Progenitor cell of endocrine pancreas (in vitro differentiated cells): ENCODE results near the gene VPS33A. TPM values are rescaled to one million over a fixed set of nuclear protein-coding genes. Genes with fewer than 3 reads are reported as not detected.
"Not testable (repeated sequence)": the region's sequence is repeated elsewhere in the genome, so short reads cannot be mapped to it uniquely, and the experiment has no call there.

Source experiments
- DNase-seq: peaks from one replicate; pipeline ENCODE4 v3.0.0; 2021; ENCODE audit warnings: low spot score; ENCODE audit not compliant: unreplicated experiment
- H3K27ac Mint-ChIP-seq: 2 replicates; pipeline ENCODE4 v1.8.0; 2021; ENCODE audit warnings: mild to moderate bottlenecking, moderate library complexity, mixed read lengths
- H3K27me3 Mint-ChIP-seq: 2 replicates; pipeline ENCODE4 v1.8.0; 2021; ENCODE audit warnings: mixed read lengths
- H3K36me3 Mint-ChIP-seq: 2 replicates; pipeline ENCODE4 v1.8.0; 2022; ENCODE audit warnings: mixed read lengths; ENCODE audit not compliant: insufficient read depth
- H3K4me1 Mint-ChIP-seq: 2 replicates; pipeline ENCODE4 v1.8.0; 2021; ENCODE audit warnings: low read depth, mixed read lengths
- H3K4me3 Mint-ChIP-seq: 2 replicates; pipeline ENCODE4 v1.8.0; 2021; ENCODE audit warnings: low read depth, mild to moderate bottlenecking, moderate library complexity, mixed read lengths
- H3K9me3 Mint-ChIP-seq: 2 replicates; pipeline ENCODE4 v1.8.0; 2021; ENCODE audit warnings: low read depth, mixed read lengths
- total RNA-seq: library from RNA; stranded (reverse); gene quantifications from 2 replicates; pipeline ENCODE4 v1.2.1, GENCODE V29; 2021
- TF ChIP-seq, protein P1 (sequence below): fragments of 200-600 bp; sonication (generic); IDR thresholded peaks from one replicate; pipeline ENCODE4 v1.5.0; 2021; ENCODE audit warnings: antibody characterized with exemption, mild to moderate bottlenecking; ENCODE audit not compliant: unreplicated experiment

The VPS33A gene
- total RNA-seq, 1 donor from 2014 or later, result 33.2 TPM

DNA sequence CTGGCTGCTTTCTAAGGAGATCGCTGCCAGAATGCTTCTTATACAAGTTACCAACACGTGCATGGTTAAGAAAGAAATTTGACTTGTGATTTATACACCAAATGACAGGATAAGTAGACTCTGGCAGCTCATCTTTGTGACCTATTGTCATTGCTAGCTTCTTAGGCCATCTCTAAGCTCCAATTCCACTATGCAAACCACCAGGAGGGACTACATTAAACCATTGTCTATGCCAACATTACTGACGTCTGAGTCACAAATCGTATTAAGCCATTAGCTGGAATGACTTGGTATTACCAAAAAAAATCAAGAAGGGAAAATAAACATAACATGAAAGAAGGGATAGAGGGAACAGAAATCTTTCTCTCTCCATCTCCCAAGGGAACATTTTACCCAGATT, 15.8 kb upstream of the VPS33A start:
- H3K4me1 Mint-ChIP-seq, result peaks cover 3% of the 10 kb centered on the region
- H3K27ac Mint-ChIP-seq, result peak overlapping the region; percentile 22
- no peak for DNase-seq
- TF ChIP-seq, protein P1, sequence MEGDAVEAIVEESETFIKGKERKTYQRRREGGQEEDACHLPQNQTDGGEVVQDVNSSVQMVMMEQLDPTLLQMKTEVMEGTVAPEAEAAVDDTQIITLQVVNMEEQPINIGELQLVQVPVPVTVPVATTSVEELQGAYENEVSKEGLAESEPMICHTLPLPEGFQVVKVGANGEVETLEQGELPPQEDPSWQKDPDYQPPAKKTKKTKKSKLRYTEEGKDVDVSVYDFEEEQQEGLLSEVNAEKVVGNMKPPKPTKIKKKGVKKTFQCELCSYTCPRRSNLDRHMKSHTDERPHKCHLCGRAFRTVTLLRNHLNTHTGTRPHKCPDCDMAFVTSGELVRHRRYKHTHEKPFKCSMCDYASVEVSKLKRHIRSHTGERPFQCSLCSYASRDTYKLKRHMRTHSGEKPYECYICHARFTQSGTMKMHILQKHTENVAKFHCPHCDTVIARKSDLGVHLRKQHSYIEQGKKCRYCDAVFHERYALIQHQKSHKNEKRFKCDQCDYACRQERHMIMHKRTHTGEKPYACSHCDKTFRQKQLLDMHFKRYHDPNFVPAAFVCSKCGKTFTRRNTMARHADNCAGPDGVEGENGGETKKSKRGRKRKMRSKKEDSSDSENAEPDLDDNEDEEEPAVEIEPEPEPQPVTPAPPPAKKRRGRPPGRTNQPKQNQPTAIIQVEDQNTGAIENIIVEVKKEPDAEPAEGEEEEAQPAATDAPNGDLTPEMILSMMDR, result no peak
- H3K9me3 Mint-ChIP-seq, result no peaks in the 10 kb centered on the region
- H3K36me3 Mint-ChIP-seq, result peaks cover 8% of the 10 kb centered on the region
- no peak overlapping the region for H3K4me3 Mint-ChIP-seq
- no peaks in the 10 kb centered on the region for H3K27me3 Mint-ChIP-seq

DNA sequence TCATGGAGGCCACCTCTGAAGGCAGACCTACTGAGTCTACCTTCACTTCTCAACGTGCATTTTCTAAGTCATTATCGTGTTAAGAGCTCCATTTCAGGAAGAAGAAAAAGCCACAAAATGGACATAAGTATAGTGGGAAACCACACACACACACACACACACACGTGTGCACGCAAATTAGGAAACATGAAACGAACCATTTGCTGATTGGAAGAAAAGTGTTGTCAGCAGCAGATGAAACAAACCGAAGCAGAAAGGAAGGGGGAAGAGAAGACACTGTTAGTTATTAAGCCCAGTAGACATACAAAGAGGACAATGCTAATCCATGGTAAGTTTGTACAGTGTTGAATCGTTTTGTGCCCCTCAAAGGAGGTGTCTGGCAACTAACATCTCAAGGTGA, 9.9 kb upstream of the VPS33A start:
- Mint-ChIP-seq H3K4me1 (peaks cover 6% of the 10 kb centered on the region), H3K27ac (no peak overlapping the region), H3K27me3 (no peaks in the 10 kb centered on the region), H3K36me3 (peaks cover 12% of the 10 kb centered on the region), H3K4me3 (no peak overlapping the region), H3K9me3 (no peaks in the 10 kb centered on the region)
- DNase-seq, result no peak
- TF ChIP-seq, protein P1, result no peak

DNA sequence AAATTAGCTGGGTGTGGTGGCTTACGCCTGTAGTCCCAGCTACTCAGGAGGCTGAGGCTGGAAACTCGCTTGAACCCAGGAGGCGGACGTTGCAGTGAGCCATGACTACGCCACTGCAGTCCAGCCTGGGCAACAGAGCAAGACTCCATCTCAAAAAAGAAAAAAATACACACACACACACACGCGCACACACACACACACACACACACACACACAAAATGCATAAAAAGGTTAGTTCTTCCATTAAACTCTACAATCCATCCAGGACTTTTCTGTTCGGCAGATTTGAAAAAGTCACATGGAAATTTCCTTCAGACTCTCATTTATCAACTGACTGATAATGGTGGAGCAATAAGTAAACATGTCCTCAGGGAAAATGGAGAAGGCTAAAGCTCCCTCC, 9.2 kb upstream of the VPS33A start:
- Mint-ChIP-seq H3K4me1 (peaks cover 6% of the 10 kb centered on the region), H3K4me3 (no peak overlapping the region), H3K36me3 (peaks cover 12% of the 10 kb centered on the region), H3K27me3 (no peaks in the 10 kb centered on the region), H3K27ac (peak overlapping the region; percentile 7), H3K9me3 (no peaks in the 10 kb centered on the region)
- TF ChIP-seq, protein P1, result no peak
- no peak for DNase-seq

DNA sequence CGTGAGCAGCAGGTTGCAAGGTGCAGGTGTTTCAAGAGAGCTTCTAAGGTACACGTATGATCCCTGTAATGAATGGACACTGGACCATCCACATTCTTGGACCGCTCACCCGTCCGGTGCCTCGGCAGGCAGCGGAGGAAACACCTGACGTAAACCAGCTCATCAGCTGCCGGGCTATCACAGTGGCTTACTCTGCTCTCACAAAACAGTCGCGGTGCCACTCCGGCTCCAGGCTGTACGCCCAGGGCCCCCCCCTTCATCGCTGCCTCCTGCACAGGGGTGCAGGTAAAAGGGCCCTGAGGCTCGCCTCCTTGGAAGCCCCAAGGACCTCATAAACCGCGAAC, 436 bp downstream of the VPS33A start:
- H3K36me3 Mint-ChIP-seq, result peaks cover 8% of the 10 kb centered on the region
- H3K27ac Mint-ChIP-seq, result peak overlapping the region; percentile 100
- H3K4me3 Mint-ChIP-seq, result peak overlapping the region; percentile 95
- H3K9me3 Mint-ChIP-seq, result no peaks in the 10 kb centered on the region
- H3K4me1 Mint-ChIP-seq, result peaks cover 4% of the 10 kb centered on the region
- H3K27me3 Mint-ChIP-seq, result no peaks in the 10 kb centered on the region
- peak; percentile 31 for DNase-seq
- TF ChIP-seq, protein P1, result no peak

DNA sequence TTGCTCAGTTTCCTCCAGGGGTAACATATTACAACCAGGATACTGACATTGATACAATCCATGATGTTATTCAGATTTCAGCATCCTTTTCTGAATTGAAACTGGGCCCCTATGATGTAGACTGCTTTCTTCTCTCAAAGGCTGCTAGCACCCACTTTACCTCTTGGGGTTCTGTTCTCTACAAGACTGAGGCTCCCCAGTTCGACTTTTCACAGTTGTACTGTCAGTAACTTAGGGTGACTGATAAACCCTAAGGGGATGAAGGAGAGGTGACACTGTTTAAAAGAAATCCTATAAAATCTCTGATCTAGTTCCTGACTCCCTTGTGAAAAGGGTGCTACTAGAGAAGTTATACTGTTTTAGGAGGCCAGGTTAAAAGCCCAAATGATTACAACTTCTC, 818 bp downstream of the VPS33A start:
- Mint-ChIP-seq H3K9me3 (no peaks in the 10 kb centered on the region), H3K4me1 (peaks cover 4% of the 10 kb centered on the region), H3K36me3 (peaks cover 8% of the 10 kb centered on the region), H3K4me3 (peak overlapping the region; percentile 95), H3K27me3 (no peaks in the 10 kb centered on the region), H3K27ac (peak overlapping the region; percentile 100)
- DNase-seq, result no peak
- TF ChIP-seq, protein P1, result no peak

DNA sequence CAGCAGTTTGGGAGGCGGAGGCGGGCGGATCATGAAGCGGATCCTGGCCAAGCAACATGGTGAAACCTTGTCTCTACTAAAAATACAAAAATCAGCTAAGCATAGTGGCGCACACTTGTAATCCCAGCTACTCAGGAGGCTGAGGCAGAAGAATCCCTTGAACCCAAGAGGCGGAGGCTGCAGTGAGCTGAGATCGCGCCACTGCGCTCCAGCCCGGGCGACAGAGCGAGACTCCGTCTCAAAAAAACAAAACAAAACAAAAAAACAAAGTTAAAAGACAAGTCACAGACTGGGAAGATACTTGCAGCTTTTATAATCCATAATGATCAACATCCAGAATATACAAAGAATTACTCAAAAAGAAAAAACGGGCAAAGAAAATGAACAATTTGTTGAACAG, 5.6 kb downstream of the VPS33A start:
- DNase-seq, H3K27ac Mint-ChIP-seq, H3K4me3 Mint-ChIP-seq, H3K4me1 Mint-ChIP-seq, H3K9me3 Mint-ChIP-seq, H3K27me3 Mint-ChIP-seq: not testable (repeated sequence)
- peaks cover 17% of the 10 kb centered on the region for H3K36me3 Mint-ChIP-seq

DNA sequence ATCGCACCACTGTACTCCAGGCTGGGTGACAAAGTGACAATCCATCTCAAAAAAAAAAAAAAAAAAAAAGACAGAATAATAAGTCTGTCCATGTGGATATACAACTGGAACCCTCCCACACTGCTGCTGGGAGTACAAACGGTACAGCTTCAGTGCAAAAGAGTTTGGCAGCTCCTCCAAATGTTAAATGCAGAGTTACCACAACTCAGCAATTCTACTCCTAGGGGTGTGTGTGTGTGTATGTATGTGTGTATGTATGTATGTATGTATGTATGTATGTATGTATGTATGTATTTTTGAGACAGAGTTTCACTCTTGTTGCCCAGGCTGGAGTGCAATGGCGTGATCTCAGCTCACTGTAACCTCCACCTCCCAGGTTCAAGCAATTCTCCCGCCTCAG, 7.4 kb downstream of the VPS33A start:
- peaks cover 21% of the 10 kb centered on the region for H3K36me3 Mint-ChIP-seq
- not testable (repeated sequence) for H3K27me3 Mint-ChIP-seq, DNase-seq, H3K9me3 Mint-ChIP-seq, H3K27ac Mint-ChIP-seq, H3K4me3 Mint-ChIP-seq, H3K4me1 Mint-ChIP-seq

DNA sequence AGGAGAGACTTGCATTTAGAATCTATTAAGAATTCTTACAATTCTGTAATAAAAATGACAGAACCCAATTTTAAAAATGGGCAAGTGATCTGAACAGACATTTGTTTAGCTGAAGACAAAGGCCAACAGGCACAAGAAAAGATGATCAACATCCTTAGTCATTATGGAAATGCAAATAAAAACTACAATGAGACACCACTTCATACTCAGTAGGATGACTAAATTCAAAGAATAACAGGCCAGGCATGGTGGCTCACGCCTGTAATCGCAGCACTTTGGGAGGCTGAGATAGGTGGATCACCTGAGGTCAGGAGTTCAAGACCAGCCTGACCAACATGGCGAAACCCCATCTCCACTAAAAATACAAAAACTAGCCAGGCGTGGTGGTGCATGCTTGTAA, 7.8 kb downstream of the VPS33A start:
- not testable (repeated sequence) for H3K4me1 Mint-ChIP-seq, H3K4me3 Mint-ChIP-seq, H3K9me3 Mint-ChIP-seq, H3K27ac Mint-ChIP-seq, H3K27me3 Mint-ChIP-seq, DNase-seq
- peaks cover 20% of the 10 kb centered on the region for H3K36me3 Mint-ChIP-seq
